ENCODE data around the gene LEKR1. TPM values are rescaled to one million over a fixed set of nuclear protein-coding genes. Genes with fewer than 3 reads are reported as not detected.

The LEKR1 gene
- total and polyA plus RNA-seq, 9 of the 15 experiments (the other 6 are each of a cell fraction or from before 2014, with no cell fraction given) = 0.76 to 1.8 (median 1.2) TPM

- TF ChIP-seq MYC (IDR thresholded peaks at IDR 0.05; ENCODE audit: low read depth, low read length) = no peak
- TF ChIP-seq MYC (CRISPR knock-in tag; IDR thresholded peaks at IDR 0.05; ENCODE audit: borderline replicate concordance, low read depth) = no peak
- TF ChIP-seq POLR2AphosphoS5 (IDR thresholded peaks at IDR 0.05; ENCODE audit: control insufficient read depth, insufficient read depth, low read depth, low read length) = no peak
- TF ChIP-seq E4F1 (CRISPR knock-in tag; IDR thresholded peaks at IDR 0.05; ENCODE audit: borderline replicate concordance) = no peak
- TF ChIP-seq THRA (IDR thresholded peaks at IDR 0.05) = no peak
- no peak for TF ChIP-seq KAT2B (IDR thresholded peaks at IDR 0.05; ENCODE audit: low read depth, low read length)
- TF ChIP-seq TSC22D4 (tag; IDR thresholded peaks at IDR 0.05) = no peak
- no peak for TF ChIP-seq ADNP (tag; IDR thresholded peaks at IDR 0.05)
- TF ChIP-seq MXD1 (CRISPR knock-in tag; IDR thresholded peaks at IDR 0.05; ENCODE audit: borderline replicate concordance, poor library complexity, severe bottlenecking) = no peak
These were observed 94.2 kb downstream of the LEKR1 start (continued) for GRCh38 chr3:156920399-156920798.

Measured in K562 (cell line).